Prostate gland (tissue), 2 donors: ENCODE measurements around the gene KTN1. TPM values are rescaled to one million over a fixed set of nuclear protein-coding genes. Genes with fewer than 3 reads are reported as not detected.

Experiments
- DNase-seq: peaks from one replicate; pipeline ENCODE4 v3.0.0-alpha.2; 2019; ENCODE audit warnings: low spot score
- H3K27ac ChIP-seq, 2 donors: fragments of 200-600 bp; sonication (generic); 2 replicates each; pipeline ENCODE4 v1.5.1; 2017 to 2019
- H3K27me3 ChIP-seq: fragments of 200-600 bp; sonication (generic); replicated peaks from 2 replicates; pipeline ENCODE4 v1.5.1; 2019; ENCODE audit not compliant: insufficient read depth
- H3K36me3 ChIP-seq, 2 donors: fragments of 200-600 bp; sonication (generic); 1 replicate in 1 of 2; 2 replicates in 1 of 2; pipeline versions ENCODE4 v1.5.1 to v1.8.1; 2017 to 2019
- H3K4me1 ChIP-seq: fragments of 200-600 bp; sonication (generic); replicated peaks from 2 replicates; pipeline ENCODE4 v1.5.1; 2019
- H3K4me3 ChIP-seq, 2 donors: fragments of 200-600 bp; sonication (generic); 2 replicates each; pipeline ENCODE4 v1.5.1; 2017 to 2019
- H3K9me3 ChIP-seq: fragments of 200-600 bp; sonication (generic); 2 replicates; pipeline ENCODE4 v1.5.1; 2017
- POLR2A ChIP-seq: fragments of 450-650 bp; IDR thresholded peaks from one replicate; pipeline ENCODE4 v1.6.1; 2016; ENCODE audit warnings: antibody characterized with exemption, mild to moderate bottlenecking
- POLR2AphosphoS5 ChIP-seq: sonication (generic); formaldehyde crosslinking; IDR thresholded peaks from one replicate; pipeline ENCODE4 v1.6.1; 2017; ENCODE audit warnings: antibody characterized with exemption
- WGBS: methylation state at CpG from one replicate; pipeline ENCODE4 v1.1.5; 2018; 5-methylcytosine and 5-hydroxymethylcytosine counted together
- intact Hi-C: fragments of 100-400 bp; cut with DNase I; formaldehyde crosslinking; loops from one replicate; pipeline ENCODE4 v1.14.2; 2022
- total RNA-seq, 2 donors: library from RNA; depleted of rRNA; stranded (reverse); fragments of >200 nt; gene quantifications; one replicate each; pipeline ENCODE4 v1.1.0, GENCODE V29; 2016
- TF ChIP-seq, protein P1 (sequence below), 4 experiments: fragments of 200-600 bp in 2 of 4; fragments of 450-650 bp in 2 of 4; sonication (generic) in 2 of 4; IDR thresholded peaks; 1 replicate in 3 of 4; 2 replicates in 1 of 4; pipeline ENCODE4 v1.5.1; 2016 to 2019; ENCODE audit warnings: antibody characterized with exemption in 4 of 4, mild to moderate bottlenecking in 2 of 4, moderate library complexity in 2 of 4

KTN1 gene
- total RNA-seq, 2 donors from 2014 or later: 84.2 to 162 TPM

DNA sequence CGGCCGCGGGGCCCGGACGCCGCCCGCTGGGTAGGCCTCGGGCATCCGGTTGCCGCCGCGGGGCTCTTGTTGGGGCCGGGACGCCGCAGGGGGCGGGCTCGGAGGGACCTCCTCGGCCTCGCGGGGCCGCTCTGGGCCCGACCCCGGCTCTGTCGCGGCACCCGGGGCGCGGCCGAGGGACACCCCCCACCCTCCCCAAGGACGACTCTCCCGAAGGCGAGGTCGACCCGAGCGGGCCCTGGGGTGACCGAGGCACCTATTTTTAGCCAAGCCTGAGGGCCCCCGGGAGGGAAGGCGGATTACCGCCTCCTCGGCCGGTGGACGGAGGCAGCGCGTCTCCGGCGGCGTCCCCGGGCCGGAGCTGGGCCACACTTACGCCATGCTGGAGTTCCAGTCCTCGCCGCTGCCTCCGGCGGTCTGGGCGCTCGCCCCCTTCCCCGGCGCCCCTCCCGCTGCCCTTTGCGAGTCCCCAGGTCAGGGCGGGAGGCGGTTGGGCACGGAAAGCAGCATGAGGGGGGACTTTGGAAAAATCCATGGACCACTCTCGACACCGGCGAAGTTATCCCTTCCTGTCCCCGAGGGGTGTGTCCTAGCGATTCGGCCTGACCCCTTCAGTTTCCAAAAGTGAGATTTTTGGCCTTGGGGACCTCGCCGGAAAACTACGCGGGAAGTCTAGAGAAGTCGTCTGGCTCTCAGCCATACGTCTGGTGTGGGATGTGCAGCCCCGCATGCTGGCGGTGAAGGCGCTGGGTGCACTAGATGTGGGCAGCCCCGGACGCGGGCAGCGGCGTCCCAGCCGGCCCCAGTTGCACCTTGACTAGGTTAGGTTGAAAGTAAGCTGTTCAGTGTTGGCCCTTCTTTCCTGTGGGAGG, 699 bp downstream of the KTN1 start:
- intact Hi-C loops: no loop called here
- Histone ChIP-seq H3K27me3 (no peaks in the 10 kb centered on the region), H3K36me3 (no peaks in the 10 kb centered on the region), H3K9me3 (no peaks in the 10 kb centered on the region), H3K4me3 (peak overlapping the region; percentile 92 to 93), H3K27ac (peak overlapping the region; percentile 83 to 87), H3K4me1 (no peaks in the 10 kb centered on the region)
- TF ChIP-seq, protein P1, sequence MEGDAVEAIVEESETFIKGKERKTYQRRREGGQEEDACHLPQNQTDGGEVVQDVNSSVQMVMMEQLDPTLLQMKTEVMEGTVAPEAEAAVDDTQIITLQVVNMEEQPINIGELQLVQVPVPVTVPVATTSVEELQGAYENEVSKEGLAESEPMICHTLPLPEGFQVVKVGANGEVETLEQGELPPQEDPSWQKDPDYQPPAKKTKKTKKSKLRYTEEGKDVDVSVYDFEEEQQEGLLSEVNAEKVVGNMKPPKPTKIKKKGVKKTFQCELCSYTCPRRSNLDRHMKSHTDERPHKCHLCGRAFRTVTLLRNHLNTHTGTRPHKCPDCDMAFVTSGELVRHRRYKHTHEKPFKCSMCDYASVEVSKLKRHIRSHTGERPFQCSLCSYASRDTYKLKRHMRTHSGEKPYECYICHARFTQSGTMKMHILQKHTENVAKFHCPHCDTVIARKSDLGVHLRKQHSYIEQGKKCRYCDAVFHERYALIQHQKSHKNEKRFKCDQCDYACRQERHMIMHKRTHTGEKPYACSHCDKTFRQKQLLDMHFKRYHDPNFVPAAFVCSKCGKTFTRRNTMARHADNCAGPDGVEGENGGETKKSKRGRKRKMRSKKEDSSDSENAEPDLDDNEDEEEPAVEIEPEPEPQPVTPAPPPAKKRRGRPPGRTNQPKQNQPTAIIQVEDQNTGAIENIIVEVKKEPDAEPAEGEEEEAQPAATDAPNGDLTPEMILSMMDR (IDR thresholded peaks at IDR 0.05): peak in 2 of 4 experiments; percentile 16 to 20
- TF ChIP-seq POLR2AphosphoS5 (no peak), POLR2A (no peak)
- WGBS: under 1% methylated on average over 37 of the region's 84 CpGs
- DNase-seq: peak; percentile 22

DNA sequence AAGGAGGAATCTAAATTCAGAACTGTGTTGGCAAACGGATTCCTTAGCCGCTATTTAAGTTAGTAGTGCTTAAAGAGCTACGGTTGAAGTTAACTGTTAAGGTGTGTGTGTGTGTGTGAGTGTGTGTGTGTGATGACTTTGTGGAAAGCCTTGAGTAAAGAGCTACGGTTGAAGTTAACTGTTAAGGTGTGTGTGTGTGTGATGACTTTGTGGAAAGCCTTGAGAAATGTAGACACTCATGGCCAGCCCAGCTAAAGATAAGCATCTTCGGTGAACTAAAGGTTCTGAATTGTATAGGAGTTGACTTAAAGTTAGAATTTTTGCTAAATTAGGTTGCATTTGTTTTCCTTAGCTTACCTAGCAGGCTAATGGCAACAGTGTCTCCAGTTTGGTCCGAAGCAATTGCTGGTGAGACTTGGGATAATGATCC, 1.4 kb downstream of the KTN1 start:
- TF ChIP-seq POLR2AphosphoS5 (no peak), POLR2A (no peak)
- TF ChIP-seq, protein P1 (IDR thresholded peaks at IDR 0.05): no peak
- peak overlapping the region; percentile 83 to 87 for H3K27ac ChIP-seq
- no peaks in the 10 kb centered on the region for H3K36me3 ChIP-seq
- no peaks in the 10 kb centered on the region for H3K4me1 ChIP-seq
- H3K27me3 ChIP-seq: no peaks in the 10 kb centered on the region
- DNase-seq: no peak
- no peaks in the 10 kb centered on the region for H3K9me3 ChIP-seq
- WGBS: 20% methylated on average over 6 of the region's 6 CpGs
- H3K4me3 ChIP-seq: peak overlapping the region; percentile 92 to 93
- intact Hi-C loops: no loop called here

GRCh38 chr14:55582746-55583145, 2.7 kb downstream of the KTN1 start:
- 70% methylated on average over 2 of the region's 2 CpGs for WGBS
- no peaks in the 10 kb centered on the region for H3K4me1 ChIP-seq
- TF ChIP-seq, protein P1 (IDR thresholded peaks at IDR 0.05): no peak
- TF ChIP-seq POLR2A: no peak
- no peak for TF ChIP-seq POLR2AphosphoS5
- DNase-seq: no peak
- no peaks in the 10 kb centered on the region for H3K36me3 ChIP-seq
- no peaks in the 10 kb centered on the region for H3K9me3 ChIP-seq
- intact Hi-C loops: no loop called here
- no peak overlapping the region for H3K4me3 ChIP-seq
- no peak overlapping the region for H3K27ac ChIP-seq
- H3K27me3 ChIP-seq: no peaks in the 10 kb centered on the region

GRCh38 chr14:55583942-55584468, 4.0 kb downstream of the KTN1 start:
- Histone ChIP-seq H3K27ac (no peak overlapping the region), H3K27me3 (no peaks in the 10 kb centered on the region), H3K36me3 (no peaks in the 10 kb centered on the region), H3K4me1 (no peaks in the 10 kb centered on the region), H3K9me3 (no peaks in the 10 kb centered on the region), H3K4me3 (no peak overlapping the region)
- 60% methylated on average over 2 of the region's 2 CpGs for WGBS
- no peak for DNase-seq
- no peak for TF ChIP-seq POLR2AphosphoS5
- TF ChIP-seq POLR2A: no peak
- TF ChIP-seq, protein P1 (IDR thresholded peaks at IDR 0.05): no peak
- intact Hi-C loops: no loop called here
